WTC11 (cell line): ENCODE results near the gene KBTBD3. TPM values are rescaled to one million over a fixed set of nuclear protein-coding genes. Genes with fewer than 3 reads are reported as not detected.

Experiments
- ATAC-seq: fragments of 200-7000 bp; cut with Tn5 transposase; 2 replicates; pipeline ENCODE4 v1.10.0; 2021; ENCODE audit warnings: mild to moderate bottlenecking, moderate library complexity
- CTCF ChIA-PET: fragments of 300-600 bp; sonication (Branson Sonifier 250); formaldehyde crosslinking; loops from one replicate; lab custom pipeline; 2021; ENCODE audit warnings: antibody characterized with exemption; lab: Charles Lee
- POLR2A ChIA-PET: fragments of 350-600 bp; sonication (Branson Sonifier 250); formaldehyde crosslinking; loops from one replicate; lab custom pipeline; 2021; ENCODE audit warnings: antibody characterized with exemption; lab: Charles Lee
- DNase-seq: peaks from one replicate; pipeline ENCODE4 v3.0.0; 2021; ENCODE audit warnings: low spot score
- H3K27ac Mint-ChIP-seq: 2 replicates; pipeline ENCODE4 v1.8.0; 2021; ENCODE audit warnings: mixed read lengths
- H3K27me3 Mint-ChIP-seq: 2 replicates; pipeline ENCODE4 v1.8.0; 2021; ENCODE audit warnings: low read depth, mild to moderate bottlenecking, moderate library complexity, mixed read lengths
- H3K36me3 Mint-ChIP-seq: 2 replicates; pipeline ENCODE4 v1.8.0; 2021; ENCODE audit warnings: mixed read lengths
- H3K4me1 Mint-ChIP-seq: 2 replicates; pipeline ENCODE4 v1.8.0; 2022; ENCODE audit warnings: mixed read lengths
- H3K4me3 Mint-ChIP-seq: 2 replicates; pipeline ENCODE4 v1.8.0; 2021; ENCODE audit warnings: mild to moderate bottlenecking, moderate library complexity, mixed read lengths
- H3K9me3 Mint-ChIP-seq: 2 replicates; pipeline ENCODE4 v1.8.0; 2021; ENCODE audit warnings: mixed read lengths
- ARID4B ChIP-seq: sonication (generic); formaldehyde crosslinking; IDR thresholded peaks from 2 replicates; pipeline ENCODE4 v1.8.0; 2023; ENCODE audit warnings: missing genetic modification reagents, mild to moderate bottlenecking, borderline replicate concordance
- CREM ChIP-seq: sonication (generic); formaldehyde crosslinking; IDR thresholded peaks from 2 replicates; pipeline ENCODE4 v1.8.1; 2022; ENCODE audit warnings: mild to moderate bottlenecking, missing genetic modification reagents, moderate library complexity
- E2F4 ChIP-seq: sonication (generic); formaldehyde crosslinking; IDR thresholded peaks from 2 replicates; pipeline ENCODE4 v1.8.1; 2022; ENCODE audit warnings: low read depth, mild to moderate bottlenecking, moderate library complexity, missing genetic modification reagents, borderline replicate concordance
- GRHL2 ChIP-seq: fragments of 250-450 bp; sonication (Bioruptor Pico); IDR thresholded peaks from 2 replicates; pipeline ENCODE4 v1.8.0; 2022; ENCODE audit warnings: mild to moderate bottlenecking, moderate library complexity; ENCODE audit not compliant: insufficient replicate concordance, severe bottlenecking
- GTF2I ChIP-seq: fragments of 250-450 bp; sonication (Bioruptor Pico); conservative IDR thresholded peaks from 2 replicates; pipeline ENCODE4 v1.4.0; 2021; ENCODE audit warnings: mild to moderate bottlenecking
- NFYB ChIP-seq: sonication (generic); formaldehyde crosslinking; conservative IDR thresholded peaks from 2 replicates; pipeline ENCODE4 v1.8.0; 2022; ENCODE audit warnings: low read depth, missing genetic modification reagents
- NR1H2 ChIP-seq: sonication (generic); formaldehyde crosslinking; IDR thresholded peaks from 2 replicates; pipeline ENCODE4 v1.9.0; 2021; ENCODE audit warnings: mild to moderate bottlenecking, moderate library complexity, missing genetic modification reagents
- NR3C1 ChIP-seq: sonication (generic); formaldehyde crosslinking; conservative IDR thresholded peaks from 2 replicates; pipeline ENCODE4 v1.8.1; 2023; ENCODE audit warnings: low read depth, mild to moderate bottlenecking, missing genetic modification reagents
- OVOL2 ChIP-seq: fragments of 250-450 bp; sonication (Bioruptor Pico); IDR thresholded peaks from 2 replicates; pipeline ENCODE4 v1.9.0; 2021; ENCODE audit warnings: mild to moderate bottlenecking, borderline replicate concordance
- SP1 ChIP-seq: sonication (generic); formaldehyde crosslinking; conservative IDR thresholded peaks from 2 replicates; pipeline ENCODE4 v1.8.1; 2022; ENCODE audit warnings: missing genetic modification reagents
- STAT6 ChIP-seq: sonication (generic); formaldehyde crosslinking; conservative IDR thresholded peaks from 2 replicates; pipeline ENCODE4 v1.8.1; 2023; ENCODE audit warnings: mild to moderate bottlenecking, low read depth, missing genetic modification reagents, moderate library complexity
- TCF7 ChIP-seq: sonication (generic); formaldehyde crosslinking; IDR thresholded peaks from 2 replicates; pipeline ENCODE4 v1.8.0; 2022; ENCODE audit warnings: mild to moderate bottlenecking, low read depth, missing genetic modification reagents, moderate library complexity
- TEAD1 ChIP-seq: sonication (generic); formaldehyde crosslinking; IDR thresholded peaks from 2 replicates; pipeline ENCODE4 v1.8.0; 2022; ENCODE audit warnings: mild to moderate bottlenecking, missing genetic modification reagents
- TP53 ChIP-seq: sonication (generic); formaldehyde crosslinking; IDR thresholded peaks from 2 replicates; pipeline ENCODE4 v1.8.1; 2023; ENCODE audit warnings: mild to moderate bottlenecking, missing genetic modification reagents
- USF1 ChIP-seq: sonication (generic); formaldehyde crosslinking; IDR thresholded peaks from 2 replicates; pipeline ENCODE4 v1.8.0; 2022; ENCODE audit warnings: mild to moderate bottlenecking, missing genetic modification reagents
- USF2 ChIP-seq: sonication (generic); formaldehyde crosslinking; IDR thresholded peaks from 2 replicates; pipeline ENCODE4 v1.8.1; 2023; ENCODE audit warnings: mild to moderate bottlenecking, missing genetic modification reagents, moderate library complexity
- ZMAT4 ChIP-seq: fragments of 250-450 bp; sonication (Bioruptor Pico); IDR thresholded peaks from 2 replicates; pipeline ENCODE4 v1.9.0; 2021; ENCODE audit warnings: mild to moderate bottlenecking
- ZNF423 ChIP-seq: fragments of 250-450 bp; sonication (Bioruptor Pico); IDR thresholded peaks from 2 replicates; pipeline ENCODE4 v2.1.2; 2022; ENCODE audit warnings: mild to moderate bottlenecking, moderate library complexity
- ZNF512 ChIP-seq: sonication (generic); formaldehyde crosslinking; IDR thresholded peaks from 2 replicates; pipeline ENCODE4 v1.8.1; 2022; ENCODE audit warnings: missing genetic modification reagents, borderline replicate concordance
- total RNA-seq: library from RNA; stranded (reverse); gene quantifications from 3 replicates; pipeline ENCODE4 v1.2.3, GENCODE V29; 2021

KBTBD3 gene
- total RNA-seq, 1 experiment from 2014 or later = 4.1 TPM

GRCh38 chr11:106030609-106031008 lies 46.5 kb downstream of the KBTBD3 start (continued):
- TF ChIP-seq USF1 (CRISPR knock-in tag) (no peak), USF2 (CRISPR knock-in tag) (no peak)
- TF ChIP-seq, all 79 proteins: peak for 0

GRCh38 chr11:106022795-106023275 lies 54.3 kb downstream of the KBTBD3 start:
- Mint-ChIP-seq H3K27me3 (no peaks in the 10 kb centered on the region), H3K4me3 (peak overlapping the region; percentile 90), H3K4me1 (peaks cover 37% of the 10 kb centered on the region), H3K36me3 (peaks cover 16% of the 10 kb centered on the region), H3K27ac (peak overlapping the region; percentile 96), H3K9me3 (peaks cover 21% of the 10 kb centered on the region)
- ChIA-PET CTCF (no interaction called here), POLR2A (interaction anchor here (1.0 kb wide), 1 partner anchor 53 kb away, joined by 3 read pairs; no protein-coding TSS in a partner anchor)
- TF ChIP-seq NR3C1 (CRISPR knock-in tag) = no peak
- no peak for TF ChIP-seq GRHL2
- TF ChIP-seq ARID4B (CRISPR knock-in tag) = no peak
- no peak for TF ChIP-seq NR1H2 (CRISPR knock-in tag)
- no peak for TF ChIP-seq GTF2I (CRISPR knock-in tag)
- TF ChIP-seq ZNF512 (CRISPR knock-in tag) = 0 out of 2 replicates have a peak, but pooled peaks have one; percentile 33
- ATAC-seq = no peak
- DNase-seq = no peak

GRCh38 chr11:106021967-106022794 lies 55.0 kb downstream of the KBTBD3 start, which contains the start of gene MSANTD4:
MSANTD4 (minus strand) TSS chr11:106022240; CDS start chr11:106010917, 11,323 bp downstream.
- H3K4me1 Mint-ChIP-seq = peaks cover 37% of the 10 kb centered on the region
- CTCF ChIA-PET = no interaction called here
- peaks cover 16% of the 10 kb centered on the region for H3K9me3 Mint-ChIP-seq
- H3K36me3 Mint-ChIP-seq = peaks cover 16% of the 10 kb centered on the region
- H3K4me3 Mint-ChIP-seq = peak within 1 kb of the TSS; percentile 90
- DNase-seq (peak; percentile 98), ATAC-seq (peak; percentile 97)
- H3K27ac Mint-ChIP-seq = peak within 1 kb of the TSS; percentile 96
- no peaks in the 10 kb centered on the region for H3K27me3 Mint-ChIP-seq
- POLR2A ChIA-PET = interaction anchor here (1.0 kb wide), 1 partner anchor 54 kb away, joined by 3 read pairs; no protein-coding TSS in a partner anchor
- TF ChIP-seq OVOL2 (CRISPR knock-in tag) (no peak), TP53 (CRISPR knock-in tag) (peak; percentile 48; the same call in 1 of the 2 replicates), TEAD1 (CRISPR knock-in tag) (peak; percentile 68; the same call in 1 of the 2 replicates), SP1 (CRISPR knock-in tag) (peak; percentile 97), E2F4 (CRISPR knock-in tag) (no peak), STAT6 (CRISPR knock-in tag) (0 out of 2 replicates have a peak, but pooled peaks have one; percentile 36), TCF7 (CRISPR knock-in tag) (no peak), NFYB (CRISPR knock-in tag) (peak; percentile 98), ZNF423 (CRISPR knock-in tag) (no peak), CREM (peak; percentile 72; the same call in 1 of the 2 replicates), ZMAT4 (no peak)
